Calu3 (cell line): Measurements from ENCODE around the gene SDK2. TPM values are rescaled to one million over a fixed set of nuclear protein-coding genes. Genes with fewer than 3 reads are reported as not detected.

Experiments
- BruUV-seq: library from RNA; stranded (reverse); fragments of 400-500 nt; replicated peaks from 2 replicates; lab custom pipeline; 2021; lab: Mats Ljungman, UMichigan
- CTCF ChIA-PET: fragments of 300-600 bp; sonication (Branson Sonifier 250); formaldehyde crosslinking; loops from one replicate; lab custom pipeline; 2022; ENCODE audit warnings: antibody characterized with exemption; lab: Charles Lee
- DNase-seq: peaks from one replicate; pipeline ENCODE4 v3.0.0; 2022
- H3K27ac Mint-ChIP-seq: one replicate; pipeline ENCODE4 v1.8.0; 2022; ENCODE audit warnings: mixed read lengths; ENCODE audit not compliant: unreplicated experiment
- H3K27me3 Mint-ChIP-seq: one replicate; pipeline ENCODE4 v1.8.0; 2022; ENCODE audit warnings: mixed read lengths; ENCODE audit not compliant: unreplicated experiment
- H3K36me3 Mint-ChIP-seq: one replicate; pipeline ENCODE4 v1.8.0; 2022; ENCODE audit warnings: mild to moderate bottlenecking, moderate library complexity, mixed read lengths; ENCODE audit not compliant: insufficient read depth, unreplicated experiment
- H3K4me1 Mint-ChIP-seq: one replicate; pipeline ENCODE4 v1.8.0; 2022; ENCODE audit warnings: mild to moderate bottlenecking, low read depth, mixed read lengths; ENCODE audit not compliant: unreplicated experiment
- H3K4me3 Mint-ChIP-seq: one replicate; pipeline ENCODE4 v1.8.0; 2022; ENCODE audit warnings: mild to moderate bottlenecking, low read depth, moderate library complexity, mixed read lengths; ENCODE audit not compliant: unreplicated experiment
- H3K9me3 Mint-ChIP-seq: one replicate; pipeline ENCODE4 v1.8.0; 2022; ENCODE audit warnings: low read depth, mixed read lengths; ENCODE audit not compliant: unreplicated experiment
- CTCF ChIP-seq: fragments of 200-600 bp; IDR thresholded peaks from one replicate; pipeline ENCODE4 v1.8.0; 2022; ENCODE audit warnings: antibody characterized with exemption; ENCODE audit not compliant: unreplicated experiment
- intact Hi-C: fragments of 100-400 bp; cut with micrococcal nuclease; formaldehyde crosslinking; loops from one replicate; pipeline ENCODE4 v1.10.0; 2022; ENCODE audit not compliant: unreplicated experiment
- total RNA-seq: library from RNA; stranded (reverse); gene quantifications from 2 replicates; pipeline ENCODE4 v1.2.3, GENCODE V29; 2022

SDK2 gene
- total RNA-seq, 1 experiment from 2014 or later: not detected

GRCh38 chr17:73490851-73491250 is 153.4 kb downstream of the SDK2 start:
- CTCF ChIA-PET: interaction anchor here (0.6 to 0.7 kb wide), 2 partner anchors 361 to 675 kb away, joined by 3 to 5 read pairs; no protein-coding TSS in a partner anchor
- BruUV-seq: no TSS peak
- Mint-ChIP-seq H3K9me3 (no peaks in the 10 kb centered on the region), H3K36me3 (no peaks in the 10 kb centered on the region), H3K4me3 (no peak overlapping the region), H3K27ac (no peak overlapping the region), H3K4me1 (no peaks in the 10 kb centered on the region), H3K27me3 (peaks cover 100% of the 10 kb centered on the region)
- no peak for TF ChIP-seq CTCF
- no peak for DNase-seq
- intact Hi-C loops: no loop called here

- Mint-ChIP-seq H3K9me3 (peaks cover 2% of the 10 kb centered on the region), H3K4me1 (no peaks in the 10 kb centered on the region), H3K4me3 (no peak overlapping the region), H3K27ac (no peak overlapping the region), H3K27me3 (peaks cover 100% of the 10 kb centered on the region), H3K36me3 (no peaks in the 10 kb centered on the region)
- TF ChIP-seq CTCF: no peak
- DNase-seq: no peak
- CTCF ChIA-PET: interaction anchor here (0.7 kb wide), 1 partner anchor 151 kb away, joined by 8 read pairs; no protein-coding TSS in a partner anchor
- no TSS peak for BruUV-seq
- intact Hi-C loops: no loop called here
Observed at GRCh38 chr17:73489991-73490390, 154.3 kb downstream of the SDK2 start.

GRCh38 chr17:73489333-73489732 is 154.9 kb downstream of the SDK2 start:
- Mint-ChIP-seq H3K4me1 (no peaks in the 10 kb centered on the region), H3K27ac (no peak overlapping the region), H3K9me3 (peaks cover 6% of the 10 kb centered on the region), H3K4me3 (no peak overlapping the region), H3K36me3 (no peaks in the 10 kb centered on the region), H3K27me3 (peaks cover 100% of the 10 kb centered on the region)
- no peak for TF ChIP-seq CTCF
- DNase-seq: no peak
- no TSS peak for BruUV-seq
- CTCF ChIA-PET: no interaction called here
- intact Hi-C loops: no loop called here

GRCh38 chr17:73485130-73485529 is 159.1 kb downstream of the SDK2 start:
- TF ChIP-seq CTCF: no peak
- Mint-ChIP-seq H3K9me3 (peaks cover 6% of the 10 kb centered on the region), H3K4me1 (no peaks in the 10 kb centered on the region), H3K4me3 (no peak overlapping the region), H3K36me3 (no peaks in the 10 kb centered on the region), H3K27me3 (peaks cover 78% of the 10 kb centered on the region), H3K27ac (no peak overlapping the region)
- DNase-seq: no peak
- intact Hi-C loops: no loop called here
- no TSS peak for BruUV-seq
- CTCF ChIA-PET: no interaction called here
